ENCODE measurements around the gene DYNC1H1. TPM values are rescaled to one million over a fixed set of nuclear protein-coding genes. Genes with fewer than 3 reads are reported as not detected.
A peak's percentile ranks its signal among the peaks of the same experiment; 100 is the strongest.
"Not testable (repeated sequence)": the region's sequence is repeated elsewhere in the genome, so short reads cannot be mapped to it uniquely, and the experiment has no call there.

The DYNC1H1 gene
- total and polyA plus RNA-seq, 12 donors, result 202 to 509 (median 348) TPM

GRCh38 chr14:102063109-102063807, 98.9 kb downstream of the DYNC1H1 start:
- Histone ChIP-seq H3K9me3 (replicated peaks in 1 of 3) (no peaks in the 10 kb centered on the region), H3K27me3 (no peaks in the 10 kb centered on the region), H3K4me1 (replicated peaks in 1 of 2) (peaks cover 0 to 11% of the 10 kb centered on the region in 2 donors), H3K27ac (no peak overlapping the region), H3K4me3 (no peak overlapping the region), H3K36me3 (replicated peaks in 1 of 2) (no peaks in the 10 kb centered on the region)
- WGBS, 4 donors, result 5 to 36% (median 28%) methylated on average over 13 to 26 of the region's 26 CpGs
- peak; percentile 78 to 94 (median 87) for DNase-seq
- intact Hi-C loops (cut with DNase I), result loop anchor here in 1 of 2 donors (5.0 kb wide), 1 partner anchor 34 kb away; no protein-coding TSS in a partner anchor
- TF ChIP-seq POLR2A (IDR thresholded peaks at IDR 0.05) (no peak), CTCF (IDR thresholded peaks at IDR 0.05) (peak; percentile 27 to 67 (median 53))

DNA sequence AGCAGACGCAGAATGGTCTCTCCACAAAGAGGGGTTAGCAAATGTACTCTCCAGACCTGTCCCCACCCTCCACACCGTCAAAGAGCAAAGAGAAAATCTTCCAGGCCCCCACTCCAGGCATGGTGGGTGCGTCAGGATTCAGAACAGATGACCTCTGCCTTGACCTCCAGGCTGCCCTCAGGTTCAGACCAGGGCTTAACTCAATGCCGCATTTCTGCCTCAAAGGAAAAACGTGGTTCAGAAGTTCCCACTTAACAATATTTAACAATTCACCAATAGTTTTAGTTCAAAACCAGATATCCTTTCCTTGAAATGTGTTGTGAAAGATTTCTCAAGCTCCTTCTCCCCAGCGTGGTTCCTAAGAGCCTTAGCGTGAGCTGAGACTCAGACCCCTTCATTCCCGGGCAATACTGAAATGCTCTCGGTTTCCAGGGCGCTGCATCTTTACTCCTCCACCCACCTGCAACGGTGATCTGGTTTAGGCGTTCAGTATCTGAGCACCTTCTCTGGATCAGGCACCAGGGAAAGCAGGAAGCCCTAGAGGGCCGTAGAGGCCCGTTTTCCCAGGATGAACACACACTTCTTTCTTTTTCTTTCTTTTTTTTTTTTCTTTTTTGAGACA, 99.5 kb downstream of the DYNC1H1 start:
- Histone ChIP-seq H3K4me3 (no peak overlapping the region), H3K9me3 (replicated peaks in 1 of 3) (no peaks in the 10 kb centered on the region), H3K27me3 (no peaks in the 10 kb centered on the region), H3K36me3 (replicated peaks in 1 of 2) (no peaks in the 10 kb centered on the region), H3K27ac (no peak overlapping the region), H3K4me1 (replicated peaks in 1 of 2) (peaks cover 0 to 11% of the 10 kb centered on the region in 2 donors)
- DNase-seq, result no peak
- intact Hi-C loops (cut with DNase I), result loop anchor here in 1 of 2 donors (5.0 kb wide), 1 partner anchor 33 kb away; no protein-coding TSS in a partner anchor
- TF ChIP-seq CTCF (IDR thresholded peaks at IDR 0.05) (no peak), POLR2A (IDR thresholded peaks at IDR 0.05) (no peak)
- 74 to 75% (median 75%) methylated on average over 13 to 14 of the region's 14 CpGs for whole genome bisulfite sequencing, 4 donors

GRCh38 chr14:102064590-102064989, 100.2 kb downstream of the DYNC1H1 start:
- H3K4me1 ChIP-seq (replicated peaks in 1 of 2), result peaks cover 0 to 11% of the 10 kb centered on the region in 2 donors
- not testable (repeated sequence) for DNase-seq; H3K4me3 ChIP-seq; H3K36me3 ChIP-seq (replicated peaks in 1 of 2); H3K9me3 ChIP-seq (replicated peaks in 1 of 3); H3K27ac ChIP-seq; H3K27me3 ChIP-seq
- intact Hi-C loops (cut with DNase I), result loop anchor here in 1 of 2 donors (5.0 kb wide), 1 partner anchor 33 kb away; no protein-coding TSS in a partner anchor
- 80 to 88% (median 85%) methylated on average over 8 of the region's 8 CpGs for WGBS, 4 donors

DNA sequence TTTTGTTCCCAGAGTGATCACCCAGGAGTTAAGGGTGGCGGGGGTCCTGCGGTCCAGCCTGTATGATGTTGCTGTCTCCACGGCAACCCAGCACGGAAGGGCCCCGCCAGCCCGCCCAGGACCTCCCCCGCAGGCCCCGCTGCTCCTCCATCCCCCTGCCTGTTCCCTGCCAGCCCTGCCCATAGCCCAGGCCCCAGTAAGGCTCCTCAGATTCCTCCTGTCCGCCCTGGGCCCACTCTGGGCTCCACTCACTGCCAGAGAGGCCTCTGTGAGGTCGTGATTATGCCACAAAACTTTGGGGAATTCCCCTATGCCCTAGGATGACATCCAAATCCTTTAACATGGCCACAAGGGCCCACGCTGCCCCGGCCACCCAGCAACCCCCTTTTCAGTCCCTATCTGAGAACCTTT, 101.7 kb downstream of the DYNC1H1 start:
- Histone ChIP-seq H3K4me1 (replicated peaks in 1 of 2) (peaks cover 0 to 11% of the 10 kb centered on the region in 2 donors), H3K27ac (no peak overlapping the region), H3K4me3 (no peak overlapping the region), H3K36me3 (replicated peaks in 1 of 2) (no peaks in the 10 kb centered on the region), H3K9me3 (replicated peaks in 1 of 3) (no peaks in the 10 kb centered on the region), H3K27me3 (no peaks in the 10 kb centered on the region)
- DNase-seq, result no peak
- intact Hi-C loops (cut with DNase I), result no loop called here
- TF ChIP-seq CTCF (IDR thresholded peaks at IDR 0.05) (no peak), POLR2A (IDR thresholded peaks at IDR 0.05) (no peak)
- 86 to 93% (median 89%) methylated on average over 4 to 12 of the region's 12 CpGs for WGBS, 4 donors

Data from adrenal gland (tissue), 12 donors.